Measurements from ENCODE around the gene TEFM. TPM values are rescaled to one million over a fixed set of nuclear protein-coding genes. Genes with fewer than 3 reads are reported as not detected.
"Not testable (repeated sequence)": the region's sequence is repeated elsewhere in the genome, so short reads cannot be mapped to it uniquely, and the experiment has no call there.

The TEFM gene
- total RNA-seq, 3 donors from 2014 or later, result 16.1 to 18.3 (median 16.3) TPM

DNA sequence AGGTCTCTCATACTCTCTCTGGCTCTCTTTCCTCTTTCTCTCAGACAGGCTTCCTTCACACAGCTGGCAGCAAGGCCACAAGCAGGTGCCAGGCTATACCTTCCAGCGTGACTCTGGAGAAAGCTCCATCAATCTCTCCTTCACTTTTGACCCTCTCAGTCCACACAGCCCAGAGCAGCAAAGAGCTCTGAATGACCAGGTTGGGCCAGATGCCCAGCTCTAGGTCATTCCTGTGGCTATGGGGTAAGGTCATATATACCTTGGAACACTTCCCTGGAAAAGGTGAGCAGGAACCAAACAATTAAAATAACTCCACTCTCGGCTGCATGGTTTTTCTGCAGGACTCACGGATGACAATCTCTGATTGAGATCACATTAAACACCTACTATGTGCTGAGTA lies 24.5 kb upstream of the TEFM start:
- no peaks in the 10 kb centered on the region for H3K36me3 ChIP-seq (ENCODE audit: low read depth)
- DNase-seq, result no peak
- intact Hi-C loops (cut with DNase I, micrococcal nuclease), result no loop called here

GRCh38 chr17:30929861-30930260 lies 23.8 kb upstream of the TEFM start:
- intact Hi-C loops (cut with DNase I, micrococcal nuclease); ATAC-seq: not testable (repeated sequence)

More for the DNA sequence above, 24.5 kb upstream of the TEFM start:
- TF ChIP-seq, protein P1, sequence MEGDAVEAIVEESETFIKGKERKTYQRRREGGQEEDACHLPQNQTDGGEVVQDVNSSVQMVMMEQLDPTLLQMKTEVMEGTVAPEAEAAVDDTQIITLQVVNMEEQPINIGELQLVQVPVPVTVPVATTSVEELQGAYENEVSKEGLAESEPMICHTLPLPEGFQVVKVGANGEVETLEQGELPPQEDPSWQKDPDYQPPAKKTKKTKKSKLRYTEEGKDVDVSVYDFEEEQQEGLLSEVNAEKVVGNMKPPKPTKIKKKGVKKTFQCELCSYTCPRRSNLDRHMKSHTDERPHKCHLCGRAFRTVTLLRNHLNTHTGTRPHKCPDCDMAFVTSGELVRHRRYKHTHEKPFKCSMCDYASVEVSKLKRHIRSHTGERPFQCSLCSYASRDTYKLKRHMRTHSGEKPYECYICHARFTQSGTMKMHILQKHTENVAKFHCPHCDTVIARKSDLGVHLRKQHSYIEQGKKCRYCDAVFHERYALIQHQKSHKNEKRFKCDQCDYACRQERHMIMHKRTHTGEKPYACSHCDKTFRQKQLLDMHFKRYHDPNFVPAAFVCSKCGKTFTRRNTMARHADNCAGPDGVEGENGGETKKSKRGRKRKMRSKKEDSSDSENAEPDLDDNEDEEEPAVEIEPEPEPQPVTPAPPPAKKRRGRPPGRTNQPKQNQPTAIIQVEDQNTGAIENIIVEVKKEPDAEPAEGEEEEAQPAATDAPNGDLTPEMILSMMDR (IDR thresholded peaks at IDR 0.05), result no peak
- Histone ChIP-seq H3K4me3 (no peak overlapping the region), H3K4me1 (ENCODE audit: low read depth) (no peaks in the 10 kb centered on the region), H3K9me3 (no peaks in the 10 kb centered on the region)
- no peak for ATAC-seq

GRCh38 chr17:30929081-30929633 lies 23.1 kb upstream of the TEFM start:
- ATAC-seq, result no peak
- no peak for DNase-seq
- H3K36me3 ChIP-seq (ENCODE audit: low read depth), result no peaks in the 10 kb centered on the region
- intact Hi-C loops (cut with DNase I, micrococcal nuclease), result no loop called here
- H3K4me1 ChIP-seq (ENCODE audit: low read depth), result no peaks in the 10 kb centered on the region
- H3K4me3 ChIP-seq, result no peak overlapping the region
- TF ChIP-seq, protein P1 (IDR thresholded peaks at IDR 0.05), result no peak
- no peaks in the 10 kb centered on the region for H3K9me3 ChIP-seq

More at GRCh38 chr17:30929861-30930260, 23.8 kb upstream of the TEFM start:
- H3K4me1 ChIP-seq (ENCODE audit: low read depth); H3K4me3 ChIP-seq; H3K9me3 ChIP-seq; H3K36me3 ChIP-seq (ENCODE audit: low read depth); DNase-seq: not testable (repeated sequence)

GRCh38 chr17:30928584-30928983 lies 22.5 kb upstream of the TEFM start:
- TF ChIP-seq, protein P1 (IDR thresholded peaks at IDR 0.05), result no peak
- no peaks in the 10 kb centered on the region for H3K36me3 ChIP-seq (ENCODE audit: low read depth)
- intact Hi-C loops (cut with DNase I, micrococcal nuclease), result no loop called here
- ATAC-seq (no peak), DNase-seq (no peak)
- H3K4me1 ChIP-seq (ENCODE audit: low read depth), result no peaks in the 10 kb centered on the region
- no peaks in the 10 kb centered on the region for H3K9me3 ChIP-seq
- no peak overlapping the region for H3K4me3 ChIP-seq

DNA sequence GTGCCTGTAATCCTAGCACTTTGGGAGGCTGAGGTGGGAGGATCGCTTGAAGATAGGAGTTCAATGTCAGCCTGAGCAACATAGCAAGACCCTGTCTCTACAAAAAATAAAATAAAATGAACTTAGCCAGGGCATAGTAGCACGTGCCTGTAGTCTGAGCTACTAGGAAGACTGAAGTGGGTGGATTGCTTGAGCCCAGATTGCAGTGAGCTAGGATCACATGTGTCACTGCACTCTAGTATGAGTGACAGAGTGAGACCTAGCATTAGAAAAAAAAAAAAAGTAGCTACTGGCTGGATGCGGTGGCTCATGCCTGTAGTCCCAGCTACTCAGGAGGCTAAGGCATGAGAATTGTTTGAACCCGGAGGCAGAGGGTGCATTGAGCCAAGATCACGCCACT lies 21.7 kb upstream of the TEFM start:
- Histone ChIP-seq H3K36me3 (ENCODE audit: low read depth) (no peaks in the 10 kb centered on the region), H3K4me1 (ENCODE audit: low read depth) (peaks cover under 1% of the 10 kb centered on the region), H3K9me3 (no peaks in the 10 kb centered on the region), H3K4me3 (no peak overlapping the region)
- TF ChIP-seq, protein P1 (IDR thresholded peaks at IDR 0.05), result no peak
- DNase-seq (no peak), ATAC-seq (no peak)
- intact Hi-C loops (cut with DNase I, micrococcal nuclease), result no loop called here

- H3K4me1 ChIP-seq (ENCODE audit: low read depth), result peaks cover 13% of the 10 kb centered on the region
- DNase-seq (no peak), ATAC-seq (no peak)
- no peaks in the 10 kb centered on the region for H3K36me3 ChIP-seq (ENCODE audit: low read depth)
- TF ChIP-seq, protein P1 (IDR thresholded peaks at IDR 0.05), result no peak
- H3K9me3 ChIP-seq, result no peaks in the 10 kb centered on the region
- H3K4me3 ChIP-seq, result no peak overlapping the region
- intact Hi-C loops (cut with DNase I, micrococcal nuclease), result no loop called here
Observed at GRCh38 chr17:30926516-30926915, 20.5 kb upstream of the TEFM start.

All from mucosa of descending colon (tissue), 3 donors.